GM12878 (cell line): Measurements from ENCODE around the gene RPRD1A. TPM values are rescaled to one million over a fixed set of nuclear protein-coding genes. Genes with fewer than 3 reads are reported as not detected.

Experiments
- E2F8 ChIP-seq: fragments of 450-650 bp; IDR thresholded peaks from 2 replicates; pipeline ENCODE4 v1.6.1; 2018; ENCODE audit warnings: mild to moderate bottlenecking, low read depth, moderate library complexity; ENCODE audit not compliant: partially characterized antibody
- ZBTB4 ChIP-seq: fragments of 450-650 bp; formaldehyde crosslinking; IDR thresholded peaks from 2 replicates; pipeline ENCODE4 v1.4.0; 2022; ENCODE audit warnings: mild to moderate bottlenecking, moderate library complexity
- polyA plus RNA-seq, 11 experiments: library from polyadenylated mRNA; depleted of rRNA in 4 of 11; unstranded in 6 of 11; stranded (reverse) in 5 of 11; fragments of >200 nt; fragmentation: Nextera tagmentation in 4 of 11; fragmentation: Illumina TruSeq in 1 of 11; extraction: Ambion mirVana in 4 of 11; extraction: Trizol in 1 of 11; gene quantifications; 1 replicate in 1 of 11; 2 replicates in 10 of 11; pipeline versions ENCODE4 v1.2.1 to v1.2.3, GENCODE V29; 2011 to 2016; ENCODE audit warnings: inconsistent platforms in 2 of 11, missing spikeins in 2 of 11, low read depth in 1 of 11
- total RNA-seq, 4 experiments: library from RNA; depleted of rRNA in 3 of 4; stranded (reverse); fragments of >200 nt in 3 of 4; fragmentation: Illumina TruSeq in 1 of 4; extraction: Trizol in 1 of 4; gene quantifications; 2 replicates each; pipeline versions ENCODE4 v1.2.1 to v1.2.3, GENCODE V29; 2013 to 2021
- TF ChIP-seq, protein P1 (sequence below): fragments of 450-650 bp; IDR thresholded peaks from 2 replicates; pipeline ENCODE4 v1.6.1; 2017; ENCODE audit warnings: antibody characterized with exemption, mild to moderate bottlenecking, moderate library complexity

The RPRD1A gene
- total and polyA plus RNA-seq, 10 of the 15 experiments (the other 5 are each of a cell fraction or from before 2014, with no cell fraction given): 16.2 to 66.2 (median 36.2) TPM

DNA sequence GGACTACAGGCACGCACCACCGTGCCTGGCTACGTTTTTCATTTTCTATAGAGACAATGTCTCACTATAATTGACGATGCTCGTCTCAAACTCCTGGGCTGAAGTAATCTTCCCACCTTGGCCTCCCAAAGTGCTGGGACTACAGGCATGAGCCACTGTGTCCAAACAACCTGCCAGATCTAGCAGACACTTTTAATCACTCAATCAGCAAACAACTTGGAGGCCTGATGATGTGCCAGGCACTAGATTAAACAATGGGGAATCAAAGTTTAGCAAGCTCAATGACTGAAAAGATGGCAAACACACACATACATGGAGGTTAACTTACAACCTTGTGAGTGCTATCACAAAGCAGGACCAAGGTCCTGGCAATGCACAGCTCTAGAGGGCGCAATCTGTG, 124.7 kb downstream of the RPRD1A start (continued):
- TF ChIP-seq ZBTB4 (CRISPR knock-in tag) (no peak), E2F8 (no peak)
- TF ChIP-seq, protein P1, sequence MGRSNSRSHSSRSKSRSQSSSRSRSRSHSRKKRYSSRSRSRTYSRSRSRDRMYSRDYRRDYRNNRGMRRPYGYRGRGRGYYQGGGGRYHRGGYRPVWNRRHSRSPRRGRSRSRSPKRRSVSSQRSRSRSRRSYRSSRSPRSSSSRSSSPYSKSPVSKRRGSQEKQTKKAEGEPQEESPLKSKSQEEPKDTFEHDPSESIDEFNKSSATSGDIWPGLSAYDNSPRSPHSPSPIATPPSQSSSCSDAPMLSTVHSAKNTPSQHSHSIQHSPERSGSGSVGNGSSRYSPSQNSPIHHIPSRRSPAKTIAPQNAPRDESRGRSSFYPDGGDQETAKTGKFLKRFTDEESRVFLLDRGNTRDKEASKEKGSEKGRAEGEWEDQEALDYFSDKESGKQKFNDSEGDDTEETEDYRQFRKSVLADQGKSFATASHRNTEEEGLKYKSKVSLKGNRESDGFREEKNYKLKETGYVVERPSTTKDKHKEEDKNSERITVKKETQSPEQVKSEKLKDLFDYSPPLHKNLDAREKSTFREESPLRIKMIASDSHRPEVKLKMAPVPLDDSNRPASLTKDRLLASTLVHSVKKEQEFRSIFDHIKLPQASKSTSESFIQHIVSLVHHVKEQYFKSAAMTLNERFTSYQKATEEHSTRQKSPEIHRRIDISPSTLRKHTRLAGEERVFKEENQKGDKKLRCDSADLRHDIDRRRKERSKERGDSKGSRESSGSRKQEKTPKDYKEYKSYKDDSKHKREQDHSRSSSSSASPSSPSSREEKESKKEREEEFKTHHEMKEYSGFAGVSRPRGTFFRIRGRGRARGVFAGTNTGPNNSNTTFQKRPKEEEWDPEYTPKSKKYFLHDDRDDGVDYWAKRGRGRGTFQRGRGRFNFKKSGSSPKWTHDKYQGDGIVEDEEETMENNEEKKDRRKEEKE: no peak
